GM12878 (cell line): ENCODE data around the gene CREB5. TPM values are rescaled to one million over a fixed set of nuclear protein-coding genes. Genes with fewer than 3 reads are reported as not detected.

Source experiments
- ATAC-seq: fragments of 200-7000 bp; cut with Tn5 transposase; 3 replicates; pipeline ENCODE4 v1.9.1; 2020; ENCODE audit warnings: mild to moderate bottlenecking, moderate library complexity
- BruUV-seq: library from RNA; stranded (reverse); fragments of 400-500 nt; replicated peaks from 2 replicates; lab custom pipeline; 2021; lab: Mats Ljungman, UMichigan
- CTCF ChIA-PET: fragments of 300-600 bp; sonication (Branson Sonifier 250); formaldehyde crosslinking; extraction: SDS; loops from one replicate; lab custom pipeline; 2021; ENCODE audit warnings: inconsistent platforms; lab: Yijun Ruan, JAX
- POLR2A ChIA-PET: fragments of 350-600 bp; formaldehyde crosslinking; extraction: SDS; loops from one replicate; lab custom pipeline; 2021; ENCODE audit warnings: inconsistent platforms; lab: Charles Lee
- RAD21 ChIA-PET: fragments of 300-600 bp; sonication (Branson Sonifier 250); formaldehyde crosslinking; loops from one replicate; lab custom pipeline; 2023; ENCODE audit warnings: antibody characterized with exemption; ENCODE audit not compliant: unreplicated experiment; lab: Charles Lee
- SMC1A ChIA-PET: fragments of 300-600 bp; sonication (Branson Sonifier 250); formaldehyde crosslinking; loops from one replicate; lab custom pipeline; 2023; ENCODE audit not compliant: unreplicated experiment, uncharacterized antibody; lab: Charles Lee
- DNase-seq: peaks from one replicate; pipeline ENCODE4 v3.0.0-alpha.2; 2011; ENCODE audit warnings: low read depth, low spot score
- FAIRE-seq: peaks from 3 replicates; lab custom pipeline; 2011; peaks lifted over from hg19 to GRCh38; lab: Jason Lieb, UNC
- H2AFZ ChIP-seq: 2 replicates; pipeline ENCODE4 v1.6.0; 2011; ENCODE audit warnings: low read depth, low read length, control low read depth; ENCODE audit not compliant: control insufficient read depth
- H3K27ac ChIP-seq: 2 replicates; pipeline ENCODE4 v1.5.1; 2011; ENCODE audit warnings: control low read depth; ENCODE audit not compliant: control insufficient read depth, insufficient read depth
- H3K27me3 ChIP-seq, 2 experiments: replicated peaks in 1 of 2; 2 replicates each; pipeline versions ENCODE4 v1.6.0 to v1.6.1; 2011; ENCODE audit warnings: low read length in 1 of 2; ENCODE audit not compliant: control insufficient read depth in 2 of 2, insufficient read depth in 2 of 2
- H3K36me3 ChIP-seq, 2 experiments: 2 replicates each; pipeline ENCODE4 v1.5.1; 2011; ENCODE audit warnings: low read length in 1 of 2; ENCODE audit not compliant: control insufficient read depth in 2 of 2, insufficient read depth in 2 of 2
- H3K4me1 ChIP-seq: 2 replicates; pipeline ENCODE4 v1.6.1; 2011; ENCODE audit warnings: mild to moderate bottlenecking, low read length, moderate library complexity, mixed read lengths; ENCODE audit not compliant: control insufficient read depth, insufficient read depth
- H3K4me2 ChIP-seq: 2 replicates; pipeline ENCODE4 v1.6.0; 2011; ENCODE audit warnings: control low read depth; ENCODE audit not compliant: control insufficient read depth, insufficient read depth
- H3K4me3 ChIP-seq: fragments of 200-600 bp; sonication (generic); 2 replicates; pipeline ENCODE4 v1.5.1; 2016
- H3K79me2 ChIP-seq: 2 replicates; pipeline ENCODE4 v1.6.0; 2011; ENCODE audit warnings: low read length; ENCODE audit not compliant: control insufficient read depth, insufficient read depth
- H3K9ac ChIP-seq: 2 replicates; pipeline ENCODE4 v1.8.0; 2011; ENCODE audit warnings: low read length, control low read depth, mixed read lengths; ENCODE audit not compliant: control insufficient read depth, insufficient read depth
- H3K9me3 ChIP-seq: replicated peaks from 3 replicates; pipeline ENCODE4 v1.5.1; 2011; ENCODE audit warnings: mild to moderate bottlenecking, low read length; ENCODE audit not compliant: control insufficient read depth, insufficient read depth
- H4K20me1 ChIP-seq: 2 replicates; pipeline ENCODE4 v1.6.0; 2011; ENCODE audit not compliant: control insufficient read depth, insufficient read depth
- CREB1 ChIP-seq: IDR thresholded peaks from 2 replicates; pipeline ENCODE4 v1.6.1; 2012; ENCODE audit warnings: low read depth, mild to moderate bottlenecking, inconsistent platforms
- CREM ChIP-seq: IDR thresholded peaks from 2 replicates; pipeline ENCODE4 v1.6.1; 2014; ENCODE audit warnings: antibody characterized with exemption, low read depth
- EZH2 ChIP-seq: IDR thresholded peaks from 2 replicates; pipeline ENCODE4 v1.6.1; 2012; ENCODE audit warnings: low read depth, mild to moderate bottlenecking, control low read depth, inconsistent platforms, low read length, borderline replicate concordance; ENCODE audit not compliant: control insufficient read depth
- POLR2A ChIP-seq: IDR thresholded peaks from 2 replicates; pipeline ENCODE4 v1.6.1; 2011; ENCODE audit warnings: low read depth, mild to moderate bottlenecking, low read length
- TCF12 ChIP-seq: IDR thresholded peaks from 2 replicates; pipeline ENCODE4 v1.6.1; 2011; ENCODE audit warnings: low read depth, mild to moderate bottlenecking, low read length
- WGBS: methylation state at CpG from one replicate; pipeline ENCODE4 v1.1.6; 2016; ENCODE audit warnings: low lambda C conversion rate; ENCODE audit not compliant: insufficient replicate concordance, insufficient coverage; ENCODE audit errors: missing lambda C conversion rate; 5-methylcytosine and 5-hydroxymethylcytosine counted together
- in situ Hi-C: fragments of 300-500 bp; cut with MboI; formaldehyde crosslinking; loops from 9 replicates; pipeline ENCODE4 v1.14.3; 2018; ENCODE audit warnings: mixed read lengths
- intact Hi-C: fragments of 100-400 bp; cut with micrococcal nuclease; formaldehyde crosslinking; loops from one replicate; pipeline ENCODE4 v1.14.2; 2022; ENCODE audit not compliant: unreplicated experiment
- polyA plus RNA-seq, 11 experiments: library from polyadenylated mRNA; depleted of rRNA in 4 of 11; unstranded in 6 of 11; stranded (reverse) in 5 of 11; fragments of >200 nt; fragmentation: Nextera tagmentation in 4 of 11; fragmentation: Illumina TruSeq in 1 of 11; extraction: Ambion mirVana in 4 of 11; extraction: Trizol in 1 of 11; gene quantifications; 1 replicate in 1 of 11; 2 replicates in 10 of 11; pipeline versions ENCODE4 v1.2.1 to v1.2.3, GENCODE V29; 2011 to 2016; ENCODE audit warnings: inconsistent platforms in 2 of 11, missing spikeins in 2 of 11, low read depth in 1 of 11
- total RNA-seq, 4 experiments: library from RNA; depleted of rRNA in 3 of 4; stranded (reverse); fragments of >200 nt in 3 of 4; fragmentation: Illumina TruSeq in 1 of 4; extraction: Trizol in 1 of 4; gene quantifications; 2 replicates each; pipeline versions ENCODE4 v1.2.1 to v1.2.3, GENCODE V29; 2013 to 2021
- TF ChIP-seq, protein P1 (sequence below): IDR thresholded peaks from 2 replicates; pipeline ENCODE4 v1.6.1; 2012; ENCODE audit warnings: low read depth, low read length, improper control_type of control experiment

Gene CREB5
- total and polyA plus RNA-seq, 10 of the 15 experiments (the other 5 are each of a cell fraction or from before 2014, with no cell fraction given): 12.9 to 74.1 (median 53.0) TPM

DNA sequence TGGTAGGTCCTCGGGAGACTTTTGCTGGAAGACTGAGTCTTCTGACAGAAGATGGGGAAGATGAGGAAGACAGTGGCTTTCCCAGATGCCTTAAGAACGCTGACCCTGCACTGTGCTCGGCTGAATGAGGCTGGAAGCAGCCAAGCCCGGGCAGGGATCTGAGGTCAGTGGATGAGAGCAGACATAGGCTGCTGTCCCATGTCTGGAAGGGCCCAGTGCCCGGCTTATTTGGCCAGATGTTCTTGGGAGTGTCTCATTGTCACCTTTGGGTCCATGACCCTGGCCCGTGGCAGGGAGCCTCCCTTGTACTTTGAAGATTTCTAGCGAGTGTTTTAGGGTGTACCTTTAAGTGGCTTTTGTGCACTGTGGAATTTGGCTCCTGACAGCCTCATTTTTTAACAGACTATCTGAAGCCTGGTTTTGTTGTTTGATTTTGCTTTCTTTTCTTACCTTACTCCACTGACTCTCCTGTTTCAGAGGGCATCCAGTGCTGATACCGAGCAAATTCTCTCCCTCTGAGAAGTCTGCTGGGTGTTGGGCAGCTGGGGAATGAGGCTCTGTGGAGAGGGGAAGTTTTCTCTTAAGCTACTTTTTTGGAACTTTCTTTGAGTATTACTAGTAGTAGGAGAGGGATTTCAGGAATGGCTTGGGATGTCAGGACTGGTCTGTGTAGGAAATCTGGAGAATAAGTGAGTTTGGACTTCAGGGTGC lies 61.4 kb downstream of the CREB5 start:
- H3K4me2 ChIP-seq: no peak overlapping the region
- intact Hi-C loops (no loop called here), in situ Hi-C loops (no loop called here)
- H4K20me1 ChIP-seq: no peaks in the 10 kb centered on the region
- H3K79me2 ChIP-seq: no peaks in the 10 kb centered on the region
- no peaks in the 10 kb centered on the region for H3K27me3 ChIP-seq
- DNase-seq (no peak), FAIRE-seq (no peak), ATAC-seq (no peak)
- no peaks in the 10 kb centered on the region; a peak in 1 of 4 replicates for H3K36me3 ChIP-seq
- CTCF ChIA-PET: interaction anchor here (0.9 to 1.2 kb wide), 2 partner anchors 59 to 93 kb away, joined by 3 to 4 read pairs; no protein-coding TSS in a partner anchor
- no peak overlapping the region for H3K9ac ChIP-seq
- POLR2A ChIA-PET: interaction anchor here (1.0 kb wide), 1 partner anchor 103 kb away, joined by 3 read pairs; no protein-coding TSS in a partner anchor
- TF ChIP-seq CREM: no peak
- TF ChIP-seq TCF12: no peak
- no peak for TF ChIP-seq EZH2
- TF ChIP-seq CREB1: no peak
- TF ChIP-seq, protein P1, sequence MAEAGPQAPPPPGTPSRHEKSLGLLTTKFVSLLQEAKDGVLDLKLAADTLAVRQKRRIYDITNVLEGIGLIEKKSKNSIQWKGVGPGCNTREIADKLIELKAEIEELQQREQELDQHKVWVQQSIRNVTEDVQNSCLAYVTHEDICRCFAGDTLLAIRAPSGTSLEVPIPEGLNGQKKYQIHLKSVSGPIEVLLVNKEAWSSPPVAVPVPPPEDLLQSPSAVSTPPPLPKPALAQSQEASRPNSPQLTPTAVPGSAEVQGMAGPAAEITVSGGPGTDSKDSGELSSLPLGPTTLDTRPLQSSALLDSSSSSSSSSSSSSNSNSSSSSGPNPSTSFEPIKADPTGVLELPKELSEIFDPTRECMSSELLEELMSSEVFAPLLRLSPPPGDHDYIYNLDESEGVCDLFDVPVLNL: no peak
- TF ChIP-seq POLR2A: no peak
- BruUV-seq: no TSS peak
- WGBS: 61% methylated on average over 8 of the region's 8 CpGs
- no peaks in the 10 kb centered on the region for H3K9me3 ChIP-seq
- no peak overlapping the region for H2AFZ ChIP-seq
- H3K4me3 ChIP-seq: no peak overlapping the region
- peaks cover 7% of the 10 kb centered on the region for H3K4me1 ChIP-seq
- SMC1A ChIA-PET: interaction anchor here (0.7 to 1.5 kb wide), 7 partner anchors 19 to 148 kb away, joined by 3 to 4 read pairs (median 3); no protein-coding TSS in a partner anchor
- no peak overlapping the region for H3K27ac ChIP-seq
- RAD21 ChIA-PET: interaction anchor here (1.3 kb wide), 1 partner anchor 85 kb away, joined by 3 read pairs; no protein-coding TSS in a partner anchor
